Brain microvascular endothelial cell (primary cell): ENCODE results near the gene PMVK.
A peak's percentile ranks its signal among the peaks of the same experiment; 100 is the strongest.
"Not testable (repeated sequence)": the region's sequence is repeated elsewhere in the genome, so short reads cannot be mapped to it uniquely, and the experiment has no call there.

Experiments
- DNase-seq: peaks from one replicate; pipeline ENCODE4 v3.0.0-alpha.2; 2020
- H3K27ac ChIP-seq: fragments of 250-450 bp; sonication (Bioruptor Pico); 2 replicates; pipeline ENCODE4 v1.5.1; 2020; ENCODE audit warnings: mild to moderate bottlenecking, moderate library complexity
- H3K27me3 ChIP-seq: fragments of 250-450 bp; sonication (Bioruptor Pico); replicated peaks from 2 replicates; pipeline ENCODE4 v1.5.1; 2020; ENCODE audit warnings: mild to moderate bottlenecking
- H3K36me3 ChIP-seq: fragments of 250-450 bp; sonication (Bioruptor Pico); replicated peaks from 2 replicates; pipeline ENCODE4 v1.5.1; 2020; ENCODE audit warnings: mild to moderate bottlenecking
- H3K4me3 ChIP-seq: 2 replicates; pipeline ENCODE4 v1.5.1; 2011; ENCODE audit warnings: low read depth, mild to moderate bottlenecking, control low read depth, low read length, moderate library complexity
- in situ Hi-C: cut with HindIII; loops from 2 replicates; pipeline ENCODE4 v1.10.0; 2017; ENCODE audit warnings: low sequenced_read_pairs, low pct_ligation_motif_present
- TF ChIP-seq, protein P1 (sequence below): IDR thresholded peaks from 2 replicates; pipeline ENCODE4 v1.5.1; 2011; ENCODE audit warnings: low read depth, mild to moderate bottlenecking, moderate library complexity, low read length, control low read depth, inconsistent platforms; ENCODE audit errors: missing control alignments

The PMVK gene

DNA sequence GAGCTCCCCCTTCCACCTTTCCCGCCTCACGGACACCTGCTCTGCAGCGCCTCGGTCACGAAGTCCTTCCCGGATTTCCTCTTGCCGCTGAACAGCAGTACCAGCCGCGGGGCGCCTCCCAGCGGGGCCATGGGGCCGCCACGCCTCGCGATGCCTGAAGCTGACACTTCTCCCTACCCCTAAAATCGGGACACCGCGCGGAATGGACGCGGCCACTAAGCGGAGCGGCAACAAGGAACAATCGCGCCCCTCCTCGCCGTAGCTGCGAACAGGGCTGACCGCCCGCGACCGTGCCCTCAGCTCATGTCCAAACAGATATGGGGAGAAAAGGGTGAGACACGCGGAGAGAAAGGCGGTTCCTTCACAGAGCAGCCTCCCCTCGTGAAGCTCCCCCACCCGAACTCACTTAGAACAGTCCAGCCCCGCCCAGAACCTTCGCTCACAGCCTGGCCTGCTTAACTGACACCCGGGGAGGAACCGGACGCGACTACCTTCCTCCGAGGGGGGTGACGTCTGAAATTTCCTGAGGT lies at the start of gene PMVK:
Gene PMVK (minus strand): TSS at position 165 of the 530 bp plus-strand sequence. CDS start 34 bp downstream, at position 131.
- in situ Hi-C loops, result no loop called here
- Histone ChIP-seq H3K4me3 (peak within 1 kb of the TSS; percentile 80), H3K27me3 (no peaks in the 10 kb centered on the region), H3K27ac (peak within 1 kb of the TSS; percentile 100), H3K36me3 (no peaks in the 10 kb centered on the region)
- TF ChIP-seq, protein P1, sequence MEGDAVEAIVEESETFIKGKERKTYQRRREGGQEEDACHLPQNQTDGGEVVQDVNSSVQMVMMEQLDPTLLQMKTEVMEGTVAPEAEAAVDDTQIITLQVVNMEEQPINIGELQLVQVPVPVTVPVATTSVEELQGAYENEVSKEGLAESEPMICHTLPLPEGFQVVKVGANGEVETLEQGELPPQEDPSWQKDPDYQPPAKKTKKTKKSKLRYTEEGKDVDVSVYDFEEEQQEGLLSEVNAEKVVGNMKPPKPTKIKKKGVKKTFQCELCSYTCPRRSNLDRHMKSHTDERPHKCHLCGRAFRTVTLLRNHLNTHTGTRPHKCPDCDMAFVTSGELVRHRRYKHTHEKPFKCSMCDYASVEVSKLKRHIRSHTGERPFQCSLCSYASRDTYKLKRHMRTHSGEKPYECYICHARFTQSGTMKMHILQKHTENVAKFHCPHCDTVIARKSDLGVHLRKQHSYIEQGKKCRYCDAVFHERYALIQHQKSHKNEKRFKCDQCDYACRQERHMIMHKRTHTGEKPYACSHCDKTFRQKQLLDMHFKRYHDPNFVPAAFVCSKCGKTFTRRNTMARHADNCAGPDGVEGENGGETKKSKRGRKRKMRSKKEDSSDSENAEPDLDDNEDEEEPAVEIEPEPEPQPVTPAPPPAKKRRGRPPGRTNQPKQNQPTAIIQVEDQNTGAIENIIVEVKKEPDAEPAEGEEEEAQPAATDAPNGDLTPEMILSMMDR, result no peak
- DNase-seq, result peak; percentile 93

DNA sequence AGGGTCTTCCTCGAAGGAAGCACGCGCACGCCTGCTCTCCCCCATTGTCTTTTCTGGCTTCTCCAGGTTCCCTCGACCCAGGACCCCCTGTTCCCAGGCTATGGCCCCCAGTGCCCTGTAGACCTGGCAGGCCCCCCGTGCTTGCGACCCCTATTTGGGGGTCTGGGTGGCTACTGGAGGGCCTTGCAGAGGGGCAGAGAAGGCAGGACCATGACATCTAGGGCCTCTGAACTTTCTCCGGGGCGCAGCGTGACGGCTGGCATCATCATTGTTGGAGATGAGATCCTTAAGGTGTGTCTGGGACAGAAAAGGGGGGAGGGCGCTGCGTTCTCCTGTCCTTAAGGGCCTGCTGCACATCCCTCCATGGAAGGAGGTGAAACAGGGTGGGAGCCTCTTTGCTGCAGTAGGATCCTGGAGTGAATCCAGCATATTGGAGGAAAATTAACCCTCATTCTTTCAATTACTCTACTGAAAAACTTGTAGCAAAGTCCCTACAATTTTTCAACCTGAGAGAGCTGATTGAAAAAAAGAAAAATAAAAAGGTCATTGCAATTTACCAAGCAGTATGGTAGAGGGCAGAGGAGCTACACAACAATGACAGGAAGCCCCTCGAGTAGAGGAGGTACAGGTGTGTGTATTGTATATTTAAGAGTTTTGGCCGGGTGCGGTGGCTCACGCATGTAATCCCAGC lies 47.4 kb upstream of the PMVK start:
- DNase-seq, result no peak
- Histone ChIP-seq H3K27me3 (no peaks in the 10 kb centered on the region), H3K36me3 (peaks cover 17% of the 10 kb centered on the region), H3K27ac (no peak overlapping the region), H3K4me3 (peak overlapping the region; percentile 94)
- TF ChIP-seq, protein P1, result no peak
- in situ Hi-C loops, result no loop called here

DNA sequence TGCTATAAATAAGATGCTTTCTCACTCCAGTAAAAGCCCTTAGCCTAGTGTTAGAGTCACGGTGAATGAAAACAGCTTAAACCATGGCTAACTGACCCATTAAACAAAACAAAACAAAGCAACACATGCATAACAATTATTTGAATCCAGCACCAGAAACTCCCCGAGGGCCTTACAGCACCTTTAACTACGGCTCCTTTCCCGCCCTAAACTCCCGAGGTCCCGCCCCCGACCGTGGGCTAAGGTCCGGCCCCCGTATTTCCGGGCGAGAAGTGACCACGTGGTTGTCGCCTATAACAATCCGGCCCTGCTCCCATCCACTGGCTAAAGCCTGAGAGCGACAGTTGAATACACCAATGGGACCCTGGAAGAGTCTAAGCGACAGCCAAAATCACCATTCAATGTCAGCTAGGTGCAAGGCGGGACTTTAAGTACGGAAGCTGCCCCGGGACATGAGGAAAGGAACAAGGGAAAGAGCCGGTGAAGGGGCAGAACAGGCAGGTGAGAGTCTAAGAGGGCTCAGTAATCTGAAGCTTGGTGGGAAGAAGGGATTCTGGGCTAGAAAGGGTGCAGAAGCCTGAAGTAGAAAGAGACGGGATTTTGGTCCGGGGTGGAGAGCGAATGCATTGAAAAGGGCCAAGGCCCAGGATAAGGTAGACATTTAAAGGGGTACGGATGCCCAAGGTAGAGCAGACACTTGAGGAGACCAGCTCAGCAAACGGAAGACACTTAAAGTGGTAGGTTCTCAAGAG lies 46.6 kb upstream of the PMVK start, which contains the start of gene FLAD1:
Gene FLAD1 (plus strand): TSS at position 448 of the 752 bp plus-strand sequence. CDS start 351 bp downstream, outside the sequence.
- TF ChIP-seq, protein P1, result no peak
- Histone ChIP-seq H3K27ac (no peak within 1 kb of the TSS), H3K27me3 (no peaks in the 10 kb centered on the region), H3K4me3 (peak within 1 kb of the TSS; percentile 94), H3K36me3 (peaks cover 9% of the 10 kb centered on the region)
- in situ Hi-C loops, result no loop called here
- DNase-seq, result peak; percentile 100

DNA sequence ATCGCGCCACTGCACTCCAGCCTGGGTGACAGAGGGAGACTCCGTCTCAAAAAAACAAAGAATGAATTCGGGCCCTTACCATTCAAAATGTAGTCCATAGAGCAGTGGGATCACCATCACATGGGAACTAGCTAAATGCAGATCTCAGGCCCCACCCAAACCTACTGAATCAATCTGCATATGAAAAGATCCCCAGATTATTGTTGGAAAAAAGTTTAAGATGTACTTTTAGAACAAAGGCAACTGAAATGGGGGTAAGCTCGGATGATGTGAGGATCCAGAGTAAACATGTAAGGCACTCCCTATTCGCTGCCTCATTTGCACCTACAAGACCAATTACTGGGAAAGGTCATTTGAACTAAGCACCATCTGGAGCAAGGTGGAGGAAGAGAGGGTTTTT lies 45.8 kb upstream of the PMVK start:
- in situ Hi-C loops, result no loop called here
- no peak for DNase-seq
- H3K27me3 ChIP-seq, result no peaks in the 10 kb centered on the region
- peak overlapping the region; percentile 42 for H3K4me3 ChIP-seq
- TF ChIP-seq, protein P1, result no peak
- H3K27ac ChIP-seq, result no peak overlapping the region
- H3K36me3 ChIP-seq, result peaks cover 1% of the 10 kb centered on the region

DNA sequence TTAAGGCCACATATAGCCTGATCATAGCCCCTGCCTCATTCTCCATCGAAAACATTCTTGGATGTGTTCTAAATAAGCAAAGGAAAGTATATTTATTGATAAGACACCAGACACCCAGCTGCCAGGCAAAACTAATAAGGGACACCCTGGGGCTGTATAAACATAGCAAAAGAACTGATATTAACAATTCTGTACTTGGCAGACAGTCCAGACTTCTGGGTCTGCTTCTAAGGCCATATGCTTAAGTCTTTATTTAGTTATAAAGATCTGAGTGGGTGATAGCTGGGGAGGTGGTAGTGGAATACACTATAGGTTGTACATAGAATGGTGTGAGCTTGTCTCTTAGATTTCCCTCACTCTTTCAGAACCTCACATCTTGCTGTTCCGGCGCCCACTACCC lies 41.8 kb upstream of the PMVK start:
- in situ Hi-C loops, result no loop called here

DNA sequence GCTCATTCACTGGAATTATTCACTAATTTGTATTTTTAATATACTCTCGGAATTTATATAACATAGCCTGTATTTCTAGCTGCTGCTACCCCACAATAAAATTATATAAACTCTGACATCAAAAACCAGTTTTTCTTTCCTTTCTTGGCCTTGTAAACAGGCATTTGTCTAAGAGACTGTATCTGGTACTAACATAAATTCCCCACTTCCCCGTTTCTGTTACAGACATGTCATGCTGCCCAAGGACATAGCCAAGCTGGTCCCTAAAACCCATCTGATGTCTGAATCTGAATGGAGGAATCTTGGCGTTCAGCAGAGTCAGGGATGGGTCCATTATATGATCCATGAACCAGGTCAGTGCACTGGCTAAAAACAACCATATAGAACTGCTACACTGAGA lies 41.2 kb upstream of the PMVK start:
- H3K27ac ChIP-seq, in situ Hi-C loops, H3K4me3 ChIP-seq, H3K27me3 ChIP-seq, H3K36me3 ChIP-seq, DNase-seq: not testable (repeated sequence)

More for the DNA sequence above, 41.8 kb upstream of the PMVK start:
- no peak overlapping the region for H3K27ac ChIP-seq
- TF ChIP-seq, protein P1, result no peak
- H3K36me3 ChIP-seq, result no peaks in the 10 kb centered on the region
- no peaks in the 10 kb centered on the region for H3K27me3 ChIP-seq
- H3K4me3 ChIP-seq, result no peak overlapping the region
- DNase-seq, result no peak
